ENCODE results near the gene STXBP6. TPM values are rescaled to one million over a fixed set of nuclear protein-coding genes. Genes with fewer than 3 reads are reported as not detected.

Gene STXBP6
- polyA plus RNA-seq (2013): 5.8 TPM

DNA sequence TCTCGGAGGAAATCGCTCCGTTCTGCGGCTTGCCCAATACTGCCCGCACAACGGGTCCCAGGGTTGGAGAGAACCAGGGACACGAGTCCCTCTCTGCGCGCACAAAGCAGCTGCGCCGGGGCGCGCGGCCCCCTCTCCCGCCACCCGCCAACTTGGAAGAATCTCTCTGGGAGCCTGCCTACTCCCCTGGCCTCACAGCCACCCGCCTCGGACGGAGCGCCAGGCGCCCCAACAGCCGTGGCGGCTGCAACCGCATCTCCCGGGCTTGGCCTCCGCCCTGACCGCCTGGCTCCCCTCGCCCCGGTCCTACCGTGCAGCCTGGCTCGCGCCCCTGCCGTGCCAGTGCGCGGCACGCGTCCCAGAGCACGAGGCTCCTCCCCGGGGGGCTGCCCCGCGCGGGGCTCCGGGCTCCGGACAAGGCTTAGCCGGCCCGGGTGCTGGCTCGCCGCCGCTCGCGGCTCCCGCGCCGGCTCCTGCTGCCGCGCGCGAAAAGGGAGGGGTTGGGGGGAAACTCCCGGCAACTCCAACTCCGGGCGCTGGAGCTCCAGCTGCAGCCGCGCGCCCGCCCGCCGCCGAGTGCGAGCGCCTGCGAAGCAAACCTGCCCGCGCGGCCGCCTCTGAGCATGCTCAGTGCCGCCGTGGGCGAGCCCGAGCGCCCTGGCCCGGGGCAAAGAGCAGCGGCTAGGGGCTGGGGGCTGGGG is at the start of gene STXBP6:
Gene STXBP6, minus strand, starts transcription at position 580 of the 701 bp plus-strand sequence. CDS start 75,329 bp downstream, outside the sequence.
- WGBS (ENCODE audit: insufficient coverage): under 1% methylated on average over 71 of the region's 82 CpGs
- peak; percentile 25 to 76 (median 67) for DNase-seq
- no peaks in the 10 kb centered on the region for H3K9me3 ChIP-seq (ENCODE audit: control extremely low read depth in 1 of 5, control insufficient read depth in 4 of 5, insufficient read depth in 2 of 5, low read depth in 1 of 5, low read length in 4 of 5)
- peaks cover 17 to 69% (median 34%) of the 10 kb centered on the region in 5 experiments for H3K27me3 ChIP-seq (replicated peaks in 2 of 5; ENCODE audit: control insufficient read depth in 4 of 5, insufficient read depth in 5 of 5, low read length in 4 of 5)
- H3K27ac ChIP-seq (ENCODE audit: insufficient read depth in 1 of 2, low read depth in 1 of 2, low read length in 2 of 2, poor library complexity in 1 of 2, severe bottlenecking in 2 of 2): no peak within 1 kb of the TSS
- CTCF ChIA-PET: no interaction called here
- no peaks in the 10 kb centered on the region for H3K36me3 ChIP-seq (ENCODE audit: control insufficient read depth in 4 of 4, insufficient read depth in 4 of 4, low read length in 3 of 4)
- peaks cover 0 to 22% (median 17%) of the 10 kb centered on the region in 4 experiments for H3K4me1 ChIP-seq (ENCODE audit: control extremely low read depth in 1 of 4, control insufficient read depth in 4 of 4, insufficient read depth in 4 of 4, low read length in 3 of 4)
- POLR2A ChIA-PET: no interaction called here
- peak within 1 kb of the TSS; percentile 38 to 75 (median 55) for H3K4me3 ChIP-seq (ENCODE audit: control insufficient read depth in 1 of 7, extremely low read depth in 1 of 7, insufficient read depth in 4 of 7, low read depth in 2 of 7, low read length in 6 of 7)

DNA sequence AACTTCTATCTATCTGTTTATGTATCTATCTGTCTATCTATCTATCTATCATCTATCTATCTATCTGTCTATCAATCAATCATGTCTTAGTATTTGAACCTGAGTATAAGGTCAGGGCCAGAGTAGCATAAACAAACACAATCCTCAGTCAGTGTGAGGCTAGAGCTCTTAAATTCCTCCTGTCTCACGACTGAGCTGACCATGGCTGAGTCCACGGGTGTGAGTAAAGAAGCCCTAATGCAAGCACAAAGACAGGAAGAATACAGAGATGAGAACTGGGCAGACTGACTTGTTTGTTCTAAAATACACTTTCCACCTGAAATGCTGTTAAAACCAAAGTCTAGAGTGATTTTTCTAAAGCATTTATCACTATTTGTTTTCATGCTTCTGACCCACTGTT is 47.2 kb upstream of the STXBP6 start:
- Histone ChIP-seq H3K27me3 (replicated peaks in 2 of 5; ENCODE audit: control insufficient read depth in 4 of 5, insufficient read depth in 5 of 5, low read length in 4 of 5) (no peaks in the 10 kb centered on the region), H3K4me1 (ENCODE audit: control extremely low read depth in 1 of 4, control insufficient read depth in 4 of 4, insufficient read depth in 4 of 4, low read length in 3 of 4) (peaks cover 0 to 15% (median 9%) of the 10 kb centered on the region in 4 experiments), H3K4me3 (ENCODE audit: control insufficient read depth in 1 of 7, extremely low read depth in 1 of 7, insufficient read depth in 4 of 7, low read depth in 2 of 7, low read length in 6 of 7) (no peak overlapping the region), H3K36me3 (ENCODE audit: control insufficient read depth in 4 of 4, insufficient read depth in 4 of 4, low read length in 3 of 4) (no peaks in the 10 kb centered on the region), H3K27ac (ENCODE audit: insufficient read depth in 1 of 2, low read depth in 1 of 2, low read length in 2 of 2, poor library complexity in 1 of 2, severe bottlenecking in 2 of 2) (no peak overlapping the region), H3K9me3 (ENCODE audit: control extremely low read depth in 1 of 5, control insufficient read depth in 4 of 5, insufficient read depth in 2 of 5, low read depth in 1 of 5, low read length in 4 of 5) (no peaks in the 10 kb centered on the region)
- no CpG with 5 or more reads among the region's 2 CpGs for WGBS (ENCODE audit: insufficient coverage)
- DNase-seq: no peak
- POLR2A ChIA-PET: no interaction called here
- CTCF ChIA-PET: no interaction called here

- 30% methylated on average over 4 of the region's 5 CpGs for WGBS (ENCODE audit: insufficient coverage)
- H3K4me1 ChIP-seq (ENCODE audit: control extremely low read depth in 1 of 4, control insufficient read depth in 4 of 4, insufficient read depth in 4 of 4, low read length in 3 of 4): peaks cover 0 to 15% (median 9%) of the 10 kb centered on the region in 4 experiments
- CTCF ChIA-PET: no interaction called here
- H3K27ac ChIP-seq (ENCODE audit: insufficient read depth in 1 of 2, low read depth in 1 of 2, low read length in 2 of 2, poor library complexity in 1 of 2, severe bottlenecking in 2 of 2): no peak overlapping the region
- no peaks in the 10 kb centered on the region for H3K27me3 ChIP-seq (replicated peaks in 2 of 5; ENCODE audit: control insufficient read depth in 4 of 5, insufficient read depth in 5 of 5, low read length in 4 of 5)
- POLR2A ChIA-PET: no interaction called here
- no peaks in the 10 kb centered on the region for H3K36me3 ChIP-seq (ENCODE audit: control insufficient read depth in 4 of 4, insufficient read depth in 4 of 4, low read length in 3 of 4)
- H3K9me3 ChIP-seq (ENCODE audit: control extremely low read depth in 1 of 5, control insufficient read depth in 4 of 5, insufficient read depth in 2 of 5, low read depth in 1 of 5, low read length in 4 of 5): no peaks in the 10 kb centered on the region
- DNase-seq: peak; percentile 28 to 62 (median 38)
- H3K4me3 ChIP-seq (ENCODE audit: control insufficient read depth in 1 of 7, extremely low read depth in 1 of 7, insufficient read depth in 4 of 7, low read depth in 2 of 7, low read length in 6 of 7): peak overlapping the region in 2 of 7 experiments; percentile 5 to 18
These were observed 45.9 kb upstream of the STXBP6 start for GRCh38 chr14:25095736-25096437.

- WGBS (ENCODE audit: insufficient coverage): 55% methylated on average over 8 of the region's 9 CpGs
- H3K9me3 ChIP-seq (ENCODE audit: control extremely low read depth in 1 of 5, control insufficient read depth in 4 of 5, insufficient read depth in 2 of 5, low read depth in 1 of 5, low read length in 4 of 5): no peaks in the 10 kb centered on the region
- H3K4me1 ChIP-seq (ENCODE audit: control extremely low read depth in 1 of 4, control insufficient read depth in 4 of 4, insufficient read depth in 4 of 4, low read length in 3 of 4): peaks cover 0 to 15% (median 9%) of the 10 kb centered on the region in 4 experiments
- peak in 2 of 3 donors; percentile 1 to 36 for DNase-seq
- no peak overlapping the region for H3K27ac ChIP-seq (ENCODE audit: insufficient read depth in 1 of 2, low read depth in 1 of 2, low read length in 2 of 2, poor library complexity in 1 of 2, severe bottlenecking in 2 of 2)
- POLR2A ChIA-PET: no interaction called here
- CTCF ChIA-PET: no interaction called here
- H3K4me3 ChIP-seq (ENCODE audit: control insufficient read depth in 1 of 7, extremely low read depth in 1 of 7, insufficient read depth in 4 of 7, low read depth in 2 of 7, low read length in 6 of 7): no peak overlapping the region
- no peaks in the 10 kb centered on the region for H3K27me3 ChIP-seq (replicated peaks in 2 of 5; ENCODE audit: control insufficient read depth in 4 of 5, insufficient read depth in 5 of 5, low read length in 4 of 5)
- no peaks in the 10 kb centered on the region for H3K36me3 ChIP-seq (ENCODE audit: control insufficient read depth in 4 of 4, insufficient read depth in 4 of 4, low read length in 3 of 4)
These were observed 44.4 kb upstream of the STXBP6 start for GRCh38 chr14:25094171-25094907.

GRCh38 chr14:25092258-25092740 is 42.4 kb upstream of the STXBP6 start:
- DNase-seq: no peak
- Histone ChIP-seq H3K9me3 (ENCODE audit: control extremely low read depth in 1 of 5, control insufficient read depth in 4 of 5, insufficient read depth in 2 of 5, low read depth in 1 of 5, low read length in 4 of 5) (no peaks in the 10 kb centered on the region), H3K27ac (ENCODE audit: insufficient read depth in 1 of 2, low read depth in 1 of 2, low read length in 2 of 2, poor library complexity in 1 of 2, severe bottlenecking in 2 of 2) (no peak overlapping the region), H3K36me3 (ENCODE audit: control insufficient read depth in 4 of 4, insufficient read depth in 4 of 4, low read length in 3 of 4) (no peaks in the 10 kb centered on the region), H3K4me1 (ENCODE audit: control extremely low read depth in 1 of 4, control insufficient read depth in 4 of 4, insufficient read depth in 4 of 4, low read length in 3 of 4) (peaks cover 0 to 15% (median 9%) of the 10 kb centered on the region in 4 experiments), H3K4me3 (ENCODE audit: control insufficient read depth in 1 of 7, extremely low read depth in 1 of 7, insufficient read depth in 4 of 7, low read depth in 2 of 7, low read length in 6 of 7) (no peak overlapping the region), H3K27me3 (replicated peaks in 2 of 5; ENCODE audit: control insufficient read depth in 4 of 5, insufficient read depth in 5 of 5, low read length in 4 of 5) (no peaks in the 10 kb centered on the region)
- ChIA-PET CTCF (no interaction called here), POLR2A (no interaction called here)
- WGBS (ENCODE audit: insufficient coverage): 100% methylated on average over 3 of the region's 4 CpGs

GRCh38 chr14:25090716-25091454 is 40.9 kb upstream of the STXBP6 start:
- no peak for DNase-seq
- ChIA-PET POLR2A (no interaction called here), CTCF (no interaction called here)
- H3K9me3 ChIP-seq (ENCODE audit: control extremely low read depth in 1 of 5, control insufficient read depth in 4 of 5, insufficient read depth in 2 of 5, low read depth in 1 of 5, low read length in 4 of 5): no peaks in the 10 kb centered on the region
- no peaks in the 10 kb centered on the region for H3K36me3 ChIP-seq (ENCODE audit: control insufficient read depth in 4 of 4, insufficient read depth in 4 of 4, low read length in 3 of 4)
- WGBS (ENCODE audit: insufficient coverage): 100% methylated on average over 2 of the region's 3 CpGs
- peaks cover 0 to 10% (median 4%) of the 10 kb centered on the region in 4 experiments for H3K4me1 ChIP-seq (ENCODE audit: control extremely low read depth in 1 of 4, control insufficient read depth in 4 of 4, insufficient read depth in 4 of 4, low read length in 3 of 4)
- H3K4me3 ChIP-seq (ENCODE audit: control insufficient read depth in 1 of 7, extremely low read depth in 1 of 7, insufficient read depth in 4 of 7, low read depth in 2 of 7, low read length in 6 of 7): no peak overlapping the region
- peaks cover 0 to 3% (median 0%) of the 10 kb centered on the region in 5 experiments for H3K27me3 ChIP-seq (replicated peaks in 2 of 5; ENCODE audit: control insufficient read depth in 4 of 5, insufficient read depth in 5 of 5, low read length in 4 of 5)
- H3K27ac ChIP-seq (ENCODE audit: insufficient read depth in 1 of 2, low read depth in 1 of 2, low read length in 2 of 2, poor library complexity in 1 of 2, severe bottlenecking in 2 of 2): no peak overlapping the region
